Measurements from ENCODE around the gene OTOA.

DNA sequence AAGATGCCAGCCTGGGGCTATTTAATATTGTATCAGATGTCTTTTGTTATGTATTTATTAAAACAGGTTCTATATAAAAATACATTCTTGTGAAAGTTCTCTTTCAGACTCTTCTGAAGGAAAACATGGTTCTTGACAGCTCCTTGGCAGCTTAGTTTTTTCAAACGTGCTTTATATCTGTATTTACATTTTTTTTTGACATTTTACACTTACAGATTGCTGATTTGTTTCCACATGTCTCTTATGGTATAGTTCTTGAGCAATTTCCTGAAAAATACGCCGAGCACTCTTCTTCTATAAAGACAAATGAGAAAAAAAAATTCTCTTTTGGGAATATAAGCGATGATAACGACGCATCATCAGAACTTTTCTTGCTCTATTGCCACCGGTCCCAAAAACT, 20.9 kb upstream of the OTOA start:
- TF ChIP-seq, protein P1, sequence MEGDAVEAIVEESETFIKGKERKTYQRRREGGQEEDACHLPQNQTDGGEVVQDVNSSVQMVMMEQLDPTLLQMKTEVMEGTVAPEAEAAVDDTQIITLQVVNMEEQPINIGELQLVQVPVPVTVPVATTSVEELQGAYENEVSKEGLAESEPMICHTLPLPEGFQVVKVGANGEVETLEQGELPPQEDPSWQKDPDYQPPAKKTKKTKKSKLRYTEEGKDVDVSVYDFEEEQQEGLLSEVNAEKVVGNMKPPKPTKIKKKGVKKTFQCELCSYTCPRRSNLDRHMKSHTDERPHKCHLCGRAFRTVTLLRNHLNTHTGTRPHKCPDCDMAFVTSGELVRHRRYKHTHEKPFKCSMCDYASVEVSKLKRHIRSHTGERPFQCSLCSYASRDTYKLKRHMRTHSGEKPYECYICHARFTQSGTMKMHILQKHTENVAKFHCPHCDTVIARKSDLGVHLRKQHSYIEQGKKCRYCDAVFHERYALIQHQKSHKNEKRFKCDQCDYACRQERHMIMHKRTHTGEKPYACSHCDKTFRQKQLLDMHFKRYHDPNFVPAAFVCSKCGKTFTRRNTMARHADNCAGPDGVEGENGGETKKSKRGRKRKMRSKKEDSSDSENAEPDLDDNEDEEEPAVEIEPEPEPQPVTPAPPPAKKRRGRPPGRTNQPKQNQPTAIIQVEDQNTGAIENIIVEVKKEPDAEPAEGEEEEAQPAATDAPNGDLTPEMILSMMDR (IDR thresholded peaks at IDR 0.05): no peak
- no peak for TF ChIP-seq POLR2A (IDR thresholded peaks at IDR 0.05)
